ENCODE measurements around the gene OR13C8.

GRCh38 chr9:104568868-104569267, at the start of gene OR13C8:
- TF ChIP-seq CTCF (IDR thresholded peaks at IDR 0.05) (no peak), EZH2 (IDR thresholded peaks at IDR 0.05) (no peak)
